Sigmoid colon (tissue), 4 donors: ENCODE results near the gene GPC6.

Source experiments
- POLR2AphosphoS5 ChIP-seq, 4 donors: sonication (generic); formaldehyde crosslinking; IDR thresholded peaks; one replicate each; pipeline ENCODE4 v1.6.1; 2017; ENCODE audit warnings: antibody characterized with exemption in 4 of 4
- TF ChIP-seq, protein P1 (sequence below), 4 experiments: fragments of 450-650 bp in 3 of 4; fragments of 200-600 bp in 1 of 4; IDR thresholded peaks; one replicate each; pipeline ENCODE4 v1.5.1; 2016 to 2019; ENCODE audit warnings: antibody characterized with exemption in 4 of 4, mild to moderate bottlenecking in 3 of 4, moderate library complexity in 2 of 4

DNA sequence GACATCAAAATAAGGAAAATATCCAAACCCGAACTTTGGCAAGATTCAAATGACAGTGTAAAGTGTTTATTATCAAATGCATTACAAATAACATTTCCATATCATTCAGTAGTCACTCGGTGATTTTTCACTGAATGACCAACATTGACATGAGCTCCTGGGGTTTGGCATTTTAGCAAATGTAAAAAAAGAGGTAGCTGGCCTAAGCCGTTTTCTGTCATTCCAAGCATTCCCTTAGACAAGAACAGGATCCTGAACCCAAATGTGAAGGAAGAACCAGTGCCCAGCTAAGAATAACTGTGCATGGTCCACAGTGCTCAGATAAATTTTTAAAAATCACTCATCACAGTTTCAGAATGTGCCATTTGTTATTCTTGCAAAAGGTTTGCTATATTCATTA is 327.9 kb downstream of the GPC6 start:
- TF ChIP-seq, protein P1, sequence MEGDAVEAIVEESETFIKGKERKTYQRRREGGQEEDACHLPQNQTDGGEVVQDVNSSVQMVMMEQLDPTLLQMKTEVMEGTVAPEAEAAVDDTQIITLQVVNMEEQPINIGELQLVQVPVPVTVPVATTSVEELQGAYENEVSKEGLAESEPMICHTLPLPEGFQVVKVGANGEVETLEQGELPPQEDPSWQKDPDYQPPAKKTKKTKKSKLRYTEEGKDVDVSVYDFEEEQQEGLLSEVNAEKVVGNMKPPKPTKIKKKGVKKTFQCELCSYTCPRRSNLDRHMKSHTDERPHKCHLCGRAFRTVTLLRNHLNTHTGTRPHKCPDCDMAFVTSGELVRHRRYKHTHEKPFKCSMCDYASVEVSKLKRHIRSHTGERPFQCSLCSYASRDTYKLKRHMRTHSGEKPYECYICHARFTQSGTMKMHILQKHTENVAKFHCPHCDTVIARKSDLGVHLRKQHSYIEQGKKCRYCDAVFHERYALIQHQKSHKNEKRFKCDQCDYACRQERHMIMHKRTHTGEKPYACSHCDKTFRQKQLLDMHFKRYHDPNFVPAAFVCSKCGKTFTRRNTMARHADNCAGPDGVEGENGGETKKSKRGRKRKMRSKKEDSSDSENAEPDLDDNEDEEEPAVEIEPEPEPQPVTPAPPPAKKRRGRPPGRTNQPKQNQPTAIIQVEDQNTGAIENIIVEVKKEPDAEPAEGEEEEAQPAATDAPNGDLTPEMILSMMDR (IDR thresholded peaks at IDR 0.05), result no peak
- TF ChIP-seq POLR2AphosphoS5 (IDR thresholded peaks at IDR 0.05), result no peak
